Adipocyte (in vitro differentiated cells): ENCODE results near the gene KLHL24.
"Not testable (repeated sequence)": the region's sequence is repeated elsewhere in the genome, so short reads cannot be mapped to it uniquely, and the experiment has no call there.

ENCODE experiments used
- DNase-seq: peaks from one replicate; pipeline ENCODE4 v3.0.0-alpha.2; 2015; ENCODE audit warnings: low read depth
- H3K27me3 ChIP-seq: replicated peaks from 2 replicates; pipeline ENCODE4 v1.7.0; 2013; ENCODE audit warnings: mild to moderate bottlenecking, low read length, moderate library complexity; ENCODE audit not compliant: control insufficient read depth, insufficient read depth
- H3K36me3 ChIP-seq: 2 replicates; pipeline ENCODE4 v1.7.0; 2013; ENCODE audit warnings: low read length, mild to moderate bottlenecking, moderate library complexity; ENCODE audit not compliant: control insufficient read depth, insufficient read depth, severe bottlenecking
- H3K4me1 ChIP-seq: 2 replicates; pipeline ENCODE4 v1.7.0; 2013; ENCODE audit warnings: mild to moderate bottlenecking, low read length, moderate library complexity; ENCODE audit not compliant: control insufficient read depth, insufficient read depth
- H3K4me3 ChIP-seq: 2 replicates; pipeline ENCODE4 v1.7.0; 2013; ENCODE audit warnings: mild to moderate bottlenecking, low read length, moderate library complexity
- H3K9ac ChIP-seq: 2 replicates; pipeline ENCODE4 v1.7.0; 2013; ENCODE audit warnings: mild to moderate bottlenecking, low read length, moderate library complexity
- H3K9me3 ChIP-seq: 2 replicates; pipeline ENCODE4 v1.7.0; 2013; ENCODE audit warnings: mild to moderate bottlenecking, low read length, moderate library complexity; ENCODE audit not compliant: control insufficient read depth

The KLHL24 gene

GRCh38 chr3:183662099-183662498, 26.7 kb downstream of the KLHL24 start:
- Histone ChIP-seq H3K9me3 (no peaks in the 10 kb centered on the region), H3K27me3 (no peaks in the 10 kb centered on the region), H3K9ac (peak overlapping the region; percentile 26), H3K36me3 (peaks cover 40% of the 10 kb centered on the region), H3K4me3 (no peak overlapping the region), H3K4me1 (peaks cover 19% of the 10 kb centered on the region)
- peak; percentile 28 for DNase-seq

DNA sequence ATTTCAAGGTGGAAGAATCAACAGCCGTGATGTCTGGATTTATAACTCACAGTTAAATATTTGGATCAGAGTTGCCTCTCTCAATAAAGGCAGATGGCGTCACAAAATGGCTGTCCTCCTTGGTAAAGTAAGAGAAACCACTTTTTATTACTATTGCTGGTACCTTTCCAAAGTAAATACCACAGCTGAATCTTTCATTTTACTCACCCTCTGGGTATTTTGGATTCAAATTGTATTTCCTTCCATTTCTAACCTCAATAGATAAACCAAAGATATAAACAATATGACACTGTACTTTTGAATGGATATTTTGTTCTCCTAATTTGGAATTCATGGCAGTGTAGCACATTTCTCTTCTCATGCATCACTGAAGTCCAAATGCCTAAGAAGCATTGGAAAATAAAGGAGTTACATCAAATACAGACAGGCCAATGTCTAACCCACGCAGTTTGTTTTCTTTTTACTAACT, 29.5 kb downstream of the KLHL24 start:
- Histone ChIP-seq H3K27me3 (no peaks in the 10 kb centered on the region), H3K4me3 (no peak overlapping the region), H3K9ac (no peak overlapping the region), H3K36me3 (peaks cover 41% of the 10 kb centered on the region), H3K4me1 (peaks cover 19% of the 10 kb centered on the region), H3K9me3 (no peaks in the 10 kb centered on the region)
- DNase-seq = peak; percentile 83

- Histone ChIP-seq H3K9ac (no peak overlapping the region), H3K36me3 (peaks cover 24% of the 10 kb centered on the region), H3K27me3 (no peaks in the 10 kb centered on the region), H3K4me1 (no peaks in the 10 kb centered on the region), H3K4me3 (no peak overlapping the region), H3K9me3 (no peaks in the 10 kb centered on the region)
- DNase-seq = no peak
These were observed 44.6 kb downstream of the KLHL24 start for GRCh38 chr3:183680061-183680460.

GRCh38 chr3:183687705-183688104, 52.3 kb downstream of the KLHL24 start:
- Histone ChIP-seq H3K27me3 (no peaks in the 10 kb centered on the region), H3K9ac (no peak overlapping the region), H3K9me3 (no peaks in the 10 kb centered on the region), H3K4me3 (no peak overlapping the region), H3K4me1 (no peaks in the 10 kb centered on the region), H3K36me3 (no peaks in the 10 kb centered on the region)
- no peak for DNase-seq

- Histone ChIP-seq H3K9ac (no peak overlapping the region), H3K9me3 (no peaks in the 10 kb centered on the region), H3K4me3 (no peak overlapping the region), H3K27me3 (no peaks in the 10 kb centered on the region), H3K4me1 (no peaks in the 10 kb centered on the region), H3K36me3 (no peaks in the 10 kb centered on the region)
- DNase-seq = peak; percentile 59
These were observed 53.5 kb downstream of the KLHL24 start for GRCh38 chr3:183688874-183689273.

- not testable (repeated sequence) for H3K9me3 ChIP-seq, H3K9ac ChIP-seq, H3K4me1 ChIP-seq, H3K36me3 ChIP-seq, H3K27me3 ChIP-seq, DNase-seq, H3K4me3 ChIP-seq
These were observed 54.2 kb downstream of the KLHL24 start for GRCh38 chr3:183689621-183690020.

DNA sequence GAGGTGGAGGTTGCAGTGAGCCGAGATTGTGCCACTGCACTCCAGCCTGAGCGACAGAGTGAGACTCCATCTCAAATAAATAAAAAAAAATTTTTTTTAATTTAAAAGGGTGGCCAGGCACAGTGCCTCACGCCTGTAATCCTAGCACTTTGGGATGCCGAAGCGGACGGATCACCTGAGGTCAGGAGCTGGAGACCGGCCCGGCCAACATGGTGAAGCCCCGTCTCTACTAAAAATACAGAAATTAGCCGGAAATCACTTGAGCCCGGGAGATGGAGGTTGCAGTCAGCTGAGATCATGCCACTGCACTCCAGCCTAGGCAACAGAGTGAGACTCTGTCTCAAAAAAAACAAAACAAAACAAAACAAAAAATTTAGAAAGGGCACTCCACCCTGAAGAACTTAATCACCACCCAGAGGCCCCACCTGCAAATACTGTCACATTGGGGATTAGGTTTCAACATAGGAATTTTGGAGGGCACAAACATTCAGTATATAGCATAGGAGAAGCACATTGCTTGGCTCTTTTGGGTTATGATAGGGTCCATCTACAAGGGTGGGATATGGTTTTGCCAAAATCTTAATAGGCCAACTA, 55.1 kb downstream of the KLHL24 start:
- H3K4me3 ChIP-seq = no peak overlapping the region
- no peaks in the 10 kb centered on the region for H3K36me3 ChIP-seq
- no peaks in the 10 kb centered on the region for H3K9me3 ChIP-seq
- H3K4me1 ChIP-seq = no peaks in the 10 kb centered on the region
- no peak for DNase-seq
- no peaks in the 10 kb centered on the region for H3K27me3 ChIP-seq
- no peak overlapping the region for H3K9ac ChIP-seq

- no peaks in the 10 kb centered on the region for H3K36me3 ChIP-seq
These were observed 57.0 kb downstream of the KLHL24 start for GRCh38 chr3:183692436-183692835.

DNA sequence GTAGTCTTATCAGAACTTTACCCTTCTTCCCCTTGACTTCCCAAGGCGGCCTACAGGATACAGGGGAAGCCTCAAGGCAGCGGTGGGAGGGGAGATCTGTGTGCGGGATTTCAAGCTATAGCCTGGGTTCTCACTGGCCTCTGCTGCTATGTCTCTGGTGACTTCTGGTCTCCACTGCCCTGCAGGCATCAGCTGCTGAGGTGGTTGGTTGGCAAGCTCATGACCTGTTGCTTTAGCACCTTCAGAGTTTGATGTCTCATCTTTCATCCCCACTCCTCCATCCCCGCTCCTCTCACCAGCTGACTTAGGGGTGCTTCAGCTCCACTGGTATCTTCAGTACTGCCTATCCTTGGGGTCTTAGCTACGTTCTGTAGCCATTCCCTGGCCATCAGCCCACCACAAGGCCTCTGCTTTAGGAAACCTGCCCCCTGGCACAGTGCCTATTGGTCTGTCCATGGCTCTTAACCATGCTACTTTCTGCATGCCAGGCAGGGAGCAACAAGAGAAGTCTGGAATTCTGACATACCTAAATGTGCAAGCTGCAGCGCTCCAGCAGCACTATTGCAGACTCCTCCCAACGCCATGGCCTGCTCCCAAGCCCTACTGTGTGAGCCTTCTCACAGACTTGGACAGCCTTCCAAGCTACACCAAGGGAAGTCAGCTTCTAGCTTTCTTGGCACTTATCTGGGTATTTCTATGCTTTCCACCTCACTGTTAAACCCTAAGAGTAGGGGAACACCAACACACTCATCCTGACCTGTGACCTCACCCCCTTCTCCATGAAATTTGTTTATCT, 60.3 kb downstream of the KLHL24 start:
- DNase-seq = no peak
- no peak overlapping the region for H3K9ac ChIP-seq
- H3K27me3 ChIP-seq = no peaks in the 10 kb centered on the region
- H3K36me3 ChIP-seq = no peaks in the 10 kb centered on the region
- H3K4me1 ChIP-seq = peaks cover 17% of the 10 kb centered on the region
- H3K4me3 ChIP-seq = no peak overlapping the region
- H3K9me3 ChIP-seq = no peaks in the 10 kb centered on the region

More at GRCh38 chr3:183692436-183692835, 57.0 kb downstream of the KLHL24 start:
- H3K27me3 ChIP-seq = no peaks in the 10 kb centered on the region
- no peaks in the 10 kb centered on the region for H3K9me3 ChIP-seq
- no peaks in the 10 kb centered on the region for H3K4me1 ChIP-seq
- DNase-seq = no peak
- no peak overlapping the region for H3K4me3 ChIP-seq
- H3K9ac ChIP-seq = no peak overlapping the region

DNA sequence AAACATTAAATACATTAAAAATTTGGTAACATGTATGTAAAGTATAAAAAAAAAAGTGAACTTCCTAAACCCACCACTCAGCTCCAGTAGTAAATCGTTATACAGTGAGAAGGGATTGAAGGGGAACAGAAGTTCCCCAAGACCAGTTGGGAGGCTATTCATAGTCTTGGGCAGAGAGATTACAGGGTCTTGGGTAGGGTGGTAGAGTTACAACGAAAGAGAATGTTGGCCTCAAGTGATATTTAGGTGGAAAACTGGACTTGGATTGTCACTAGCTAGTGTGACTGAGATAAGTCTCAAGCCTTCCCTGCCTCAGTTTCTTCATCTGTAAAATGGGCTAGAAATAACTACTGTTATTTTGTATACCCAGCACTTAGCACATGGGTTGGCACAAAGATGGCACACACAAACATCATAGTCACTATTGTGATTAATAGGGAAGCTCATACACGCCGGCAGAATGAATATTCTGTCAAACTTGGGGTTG, 61.7 kb downstream of the KLHL24 start:
- Histone ChIP-seq H3K9me3 (no peaks in the 10 kb centered on the region), H3K9ac (peak overlapping the region; percentile 94), H3K36me3 (no peaks in the 10 kb centered on the region), H3K4me3 (peak overlapping the region; percentile 96), H3K4me1 (peaks cover 17% of the 10 kb centered on the region), H3K27me3 (no peaks in the 10 kb centered on the region)
- DNase-seq = no peak

DNA sequence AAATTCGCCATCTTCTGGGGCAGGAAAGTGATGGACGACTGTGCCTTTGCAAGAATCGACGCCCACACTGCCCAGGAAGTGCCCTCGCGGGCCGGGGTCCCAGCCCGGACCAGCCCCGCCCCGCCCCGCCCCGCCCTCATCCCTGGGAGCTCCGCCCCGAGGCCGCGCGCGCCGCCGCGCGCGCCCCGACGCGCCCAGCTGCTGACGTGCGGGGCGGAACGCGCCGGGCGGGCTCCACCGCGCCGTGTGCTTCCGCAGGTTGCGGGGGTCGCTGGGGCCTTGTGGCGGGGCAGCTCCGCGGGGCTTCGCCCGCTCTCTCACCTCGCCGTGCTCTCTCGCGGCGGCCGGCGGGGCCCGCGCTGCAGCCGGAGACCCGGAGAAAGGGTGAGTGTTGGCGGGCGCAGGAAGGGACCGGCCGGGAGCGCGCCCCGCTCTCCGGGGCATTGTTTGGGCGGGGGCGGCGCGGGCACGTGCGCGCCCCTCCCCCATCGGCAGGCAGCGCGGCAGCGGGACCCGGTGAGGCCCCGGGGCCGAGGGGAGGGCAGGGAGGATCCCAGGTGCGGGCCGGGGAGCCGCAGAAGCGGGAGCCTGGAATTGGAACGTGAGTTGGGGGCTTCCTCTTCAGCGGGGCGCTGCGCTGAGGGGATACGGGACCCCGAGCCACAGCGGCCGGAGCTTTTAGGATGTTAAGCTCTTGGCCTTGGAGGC, 62.3 kb downstream of the KLHL24 start, which contains the start of gene YEATS2:
TSS of gene YEATS2 (plus strand) at position 188 of the 708 bp plus-strand sequence. CDS start 17,366 bp downstream, outside the sequence.
- Histone ChIP-seq H3K9ac (peak within 1 kb of the TSS; percentile 94), H3K9me3 (no peaks in the 10 kb centered on the region), H3K4me3 (peak within 1 kb of the TSS; percentile 96), H3K36me3 (no peaks in the 10 kb centered on the region), H3K27me3 (no peaks in the 10 kb centered on the region), H3K4me1 (peaks cover 17% of the 10 kb centered on the region)
- peak; percentile 87 for DNase-seq
